Transverse colon (tissue), 4 donors: ENCODE results near the gene MED29. TPM values are rescaled to one million over a fixed set of nuclear protein-coding genes. Genes with fewer than 3 reads are reported as not detected.
A peak's percentile ranks its signal among the peaks of the same experiment; 100 is the strongest.

Source experiments
- DNase-seq: peaks from one replicate; pipeline ENCODE4 v3.0.0-alpha.2; 2019
- H3K27ac ChIP-seq, 4 donors: fragments of 200-600 bp; sonication (generic); 2 replicates each; pipeline ENCODE4 v1.5.1; 2016 to 2018; ENCODE audit warnings: inconsistent platforms in 4 of 4
- H3K27me3 ChIP-seq: fragments of 200-600 bp; sonication (generic); 2 replicates; pipeline ENCODE4 v1.5.1; 2017; ENCODE audit warnings: inconsistent platforms
- H3K36me3 ChIP-seq, 4 donors: fragments of 200-600 bp; sonication (generic); 2 replicates each; pipeline ENCODE4 v1.5.1; 2017 to 2019; ENCODE audit warnings: inconsistent platforms in 4 of 4
- H3K4me1 ChIP-seq, 4 donors: fragments of 200-600 bp; sonication (generic); 2 replicates each; pipeline ENCODE4 v1.5.1; 2017 to 2020; ENCODE audit warnings: inconsistent platforms in 4 of 4
- H3K4me3 ChIP-seq, 4 donors: fragments of 200-600 bp; sonication (generic); 1 replicate in 1 of 4; 2 replicates in 3 of 4; pipeline versions ENCODE4 v1.5.1 to v1.6.1; 2017 to 2019; ENCODE audit warnings: inconsistent platforms in 4 of 4
- H3K9me3 ChIP-seq, 2 donors: fragments of 200-600 bp; sonication (generic); 2 replicates each; pipeline ENCODE4 v1.5.1; 2017 to 2019; ENCODE audit warnings: inconsistent platforms in 2 of 2
- EP300 ChIP-seq: sonication (generic); formaldehyde crosslinking; IDR thresholded peaks from one replicate; pipeline ENCODE4 v1.6.1; 2017; ENCODE audit warnings: antibody characterized with exemption, low read depth
- POLR2A ChIP-seq: fragments of 450-650 bp; IDR thresholded peaks from one replicate; pipeline ENCODE4 v1.6.1; 2016; ENCODE audit warnings: antibody characterized with exemption, mild to moderate bottlenecking, moderate library complexity
- POLR2AphosphoS5 ChIP-seq, 3 donors: sonication (generic); formaldehyde crosslinking; IDR thresholded peaks; one replicate each; pipeline ENCODE4 v1.6.1; 2016; ENCODE audit warnings: antibody characterized with exemption in 3 of 3
- WGBS, 2 donors: methylation state at CpG; one replicate each; pipeline ENCODE4 v1.1.5; 2018; ENCODE audit warnings: low coverage in 1 of 2; 5-methylcytosine and 5-hydroxymethylcytosine counted together
- in situ Hi-C, 4 donors: fragments of 200-750 bp; cut with MboI; loops; one replicate each; pipeline versions ENCODE4 v1.15.0 to v1.15.1; 2017; ENCODE audit warnings: low sequenced_read_pairs in 3 of 4, low pct_ligation_motif_present in 1 of 4, low pct_unique_long_range_greater_than_20kb in 1 of 4
- intact Hi-C: fragments of 100-400 bp; cut with DNase I; formaldehyde crosslinking; loops from one replicate; pipeline ENCODE4 v1.15.1; 2023; ENCODE audit warnings: low total_unique reads
- total RNA-seq, 4 donors: library from RNA; depleted of rRNA; stranded (reverse); fragments of >200 nt; gene quantifications; one replicate each; pipeline ENCODE4 v1.1.0, GENCODE V29; 2016
- TF ChIP-seq, protein P1 (sequence below), 5 experiments: fragments of 200-600 bp in 3 of 5; fragments of 450-650 bp in 2 of 5; sonication (generic) in 3 of 5; IDR thresholded peaks; 1 replicate in 2 of 5; 2 replicates in 3 of 5; pipeline ENCODE4 v1.5.1; 2016 to 2017; ENCODE audit warnings: antibody characterized with exemption in 5 of 5, inconsistent platforms in 3 of 5, mild to moderate bottlenecking in 2 of 5, moderate library complexity in 1 of 5

The MED29 gene
- total RNA-seq, 4 donors from 2014 or later, result 22.8 to 37.4 (median 27.8) TPM

DNA sequence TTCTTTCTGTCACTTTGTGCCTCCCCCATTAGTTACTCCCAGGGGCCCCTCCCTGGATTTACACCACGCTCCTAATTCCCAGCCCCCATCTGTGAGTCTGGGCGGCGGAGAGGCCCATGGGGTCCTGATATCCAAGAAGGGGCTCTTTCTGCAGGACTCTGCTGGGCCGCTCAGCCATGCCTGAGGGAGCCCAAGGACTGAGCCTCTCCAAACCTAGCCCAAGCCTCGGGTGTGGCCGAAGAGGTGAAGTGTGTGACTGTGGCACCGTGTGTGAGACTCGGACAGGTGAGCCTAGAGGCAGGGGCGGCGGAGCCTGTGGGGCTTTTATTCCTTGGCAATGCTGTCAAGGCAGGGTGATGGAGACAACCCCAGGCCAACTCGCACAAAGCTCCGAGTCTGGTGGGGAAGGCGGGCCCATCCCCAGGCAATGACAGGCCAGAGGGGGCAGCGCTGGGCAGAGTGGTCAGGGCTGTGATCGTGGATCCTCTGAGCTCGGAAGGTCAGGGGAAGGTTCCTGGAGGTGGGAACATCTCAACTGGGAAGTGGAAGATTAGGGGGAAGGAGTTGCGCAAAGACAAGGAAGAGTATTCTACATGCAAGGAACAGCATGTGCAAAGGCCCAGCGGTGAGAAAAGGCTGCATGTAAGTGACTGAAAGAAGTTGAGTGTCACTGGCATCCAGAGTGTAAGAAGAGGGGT, 22.9 kb downstream of the MED29 start:
- Histone ChIP-seq H3K36me3 (no peaks in the 10 kb centered on the region), H3K27ac (peak overlapping the region; percentile 98 to 100 (median 99)), H3K9me3 (no peaks in the 10 kb centered on the region), H3K4me3 (peak overlapping the region; percentile 5 to 86 (median 75)), H3K4me1 (peaks cover 11 to 52% (median 40%) of the 10 kb centered on the region in 4 donors), H3K27me3 (peaks cover 17% of the 10 kb centered on the region)
- intact Hi-C loops (loop anchor here (2.0 kb wide), 1 partner anchor 15 kb away; no protein-coding TSS in a partner anchor), in situ Hi-C loops (no loop called here)
- WGBS, 2 donors, result 37 to 71% methylated on average over 1 to 18 of the region's 18 CpGs
- TF ChIP-seq POLR2AphosphoS5 (IDR thresholded peaks at IDR 0.05), result no peak
- no peak for TF ChIP-seq POLR2A
- TF ChIP-seq, protein P1, sequence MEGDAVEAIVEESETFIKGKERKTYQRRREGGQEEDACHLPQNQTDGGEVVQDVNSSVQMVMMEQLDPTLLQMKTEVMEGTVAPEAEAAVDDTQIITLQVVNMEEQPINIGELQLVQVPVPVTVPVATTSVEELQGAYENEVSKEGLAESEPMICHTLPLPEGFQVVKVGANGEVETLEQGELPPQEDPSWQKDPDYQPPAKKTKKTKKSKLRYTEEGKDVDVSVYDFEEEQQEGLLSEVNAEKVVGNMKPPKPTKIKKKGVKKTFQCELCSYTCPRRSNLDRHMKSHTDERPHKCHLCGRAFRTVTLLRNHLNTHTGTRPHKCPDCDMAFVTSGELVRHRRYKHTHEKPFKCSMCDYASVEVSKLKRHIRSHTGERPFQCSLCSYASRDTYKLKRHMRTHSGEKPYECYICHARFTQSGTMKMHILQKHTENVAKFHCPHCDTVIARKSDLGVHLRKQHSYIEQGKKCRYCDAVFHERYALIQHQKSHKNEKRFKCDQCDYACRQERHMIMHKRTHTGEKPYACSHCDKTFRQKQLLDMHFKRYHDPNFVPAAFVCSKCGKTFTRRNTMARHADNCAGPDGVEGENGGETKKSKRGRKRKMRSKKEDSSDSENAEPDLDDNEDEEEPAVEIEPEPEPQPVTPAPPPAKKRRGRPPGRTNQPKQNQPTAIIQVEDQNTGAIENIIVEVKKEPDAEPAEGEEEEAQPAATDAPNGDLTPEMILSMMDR (IDR thresholded peaks at IDR 0.05), result no peak
- TF ChIP-seq EP300, result no peak
- peak; percentile 31 for DNase-seq

DNA sequence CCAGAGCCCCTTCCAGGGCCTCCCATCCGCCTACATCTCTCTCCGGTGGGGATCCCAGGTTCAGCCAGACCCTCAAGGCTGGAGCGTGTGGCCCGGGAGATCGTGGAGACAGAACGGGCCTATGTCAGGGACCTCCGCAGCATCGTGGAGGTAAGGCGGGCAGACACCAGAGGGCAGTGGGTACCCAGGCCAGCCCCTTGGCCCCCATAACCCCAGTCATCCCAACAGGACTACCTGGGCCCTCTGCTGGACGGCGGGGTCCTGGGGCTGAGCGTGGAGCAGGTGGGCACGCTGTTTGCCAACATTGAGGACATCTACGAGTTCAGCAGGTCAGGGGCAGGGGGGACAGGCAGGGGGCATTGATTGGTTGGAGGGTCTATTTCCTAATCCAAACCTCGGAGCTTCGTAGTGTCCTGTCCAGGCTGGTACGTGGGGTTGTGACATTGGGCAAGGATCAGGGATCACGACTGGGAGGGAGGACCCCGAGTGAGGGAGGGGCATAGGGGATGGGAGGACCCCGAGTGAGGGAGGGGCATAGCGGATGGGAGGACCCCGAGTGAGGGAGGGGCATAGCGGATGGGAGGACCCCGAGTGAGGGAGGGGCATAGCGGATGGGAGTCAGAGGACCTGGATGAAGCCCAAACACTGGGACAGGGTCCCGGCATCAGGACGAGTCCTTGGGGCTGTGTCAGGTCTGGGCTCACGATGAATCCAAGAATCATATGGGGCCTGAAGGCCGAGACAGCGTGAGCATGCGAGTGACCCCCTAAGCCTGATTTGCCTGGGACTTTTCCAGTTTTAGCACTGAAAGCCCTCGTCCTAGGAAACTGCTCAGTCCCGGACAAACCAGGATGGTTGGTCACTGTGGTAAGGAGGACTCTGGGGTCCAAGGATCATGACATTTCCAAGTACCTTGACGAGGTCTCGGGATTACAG, 24.2 kb downstream of the MED29 start:
- Histone ChIP-seq H3K27ac (peak overlapping the region; percentile 98 to 100 (median 99)), H3K27me3 (peaks cover 17% of the 10 kb centered on the region), H3K9me3 (no peaks in the 10 kb centered on the region), H3K4me3 (peak overlapping the region in 1 of 4 donors; percentile 66), H3K4me1 (peaks cover 11 to 48% (median 37%) of the 10 kb centered on the region in 4 donors), H3K36me3 (no peaks in the 10 kb centered on the region)
- no peak for DNase-seq
- in situ Hi-C loops (no loop called here), intact Hi-C loops (no loop called here)
- no peak for TF ChIP-seq POLR2A
- TF ChIP-seq, protein P1 (IDR thresholded peaks at IDR 0.05), result no peak
- no peak for TF ChIP-seq POLR2AphosphoS5 (IDR thresholded peaks at IDR 0.05)
- TF ChIP-seq EP300, result no peak
- WGBS, 2 donors, result 61 to 68% methylated on average over 11 to 32 of the region's 35 CpGs

DNA sequence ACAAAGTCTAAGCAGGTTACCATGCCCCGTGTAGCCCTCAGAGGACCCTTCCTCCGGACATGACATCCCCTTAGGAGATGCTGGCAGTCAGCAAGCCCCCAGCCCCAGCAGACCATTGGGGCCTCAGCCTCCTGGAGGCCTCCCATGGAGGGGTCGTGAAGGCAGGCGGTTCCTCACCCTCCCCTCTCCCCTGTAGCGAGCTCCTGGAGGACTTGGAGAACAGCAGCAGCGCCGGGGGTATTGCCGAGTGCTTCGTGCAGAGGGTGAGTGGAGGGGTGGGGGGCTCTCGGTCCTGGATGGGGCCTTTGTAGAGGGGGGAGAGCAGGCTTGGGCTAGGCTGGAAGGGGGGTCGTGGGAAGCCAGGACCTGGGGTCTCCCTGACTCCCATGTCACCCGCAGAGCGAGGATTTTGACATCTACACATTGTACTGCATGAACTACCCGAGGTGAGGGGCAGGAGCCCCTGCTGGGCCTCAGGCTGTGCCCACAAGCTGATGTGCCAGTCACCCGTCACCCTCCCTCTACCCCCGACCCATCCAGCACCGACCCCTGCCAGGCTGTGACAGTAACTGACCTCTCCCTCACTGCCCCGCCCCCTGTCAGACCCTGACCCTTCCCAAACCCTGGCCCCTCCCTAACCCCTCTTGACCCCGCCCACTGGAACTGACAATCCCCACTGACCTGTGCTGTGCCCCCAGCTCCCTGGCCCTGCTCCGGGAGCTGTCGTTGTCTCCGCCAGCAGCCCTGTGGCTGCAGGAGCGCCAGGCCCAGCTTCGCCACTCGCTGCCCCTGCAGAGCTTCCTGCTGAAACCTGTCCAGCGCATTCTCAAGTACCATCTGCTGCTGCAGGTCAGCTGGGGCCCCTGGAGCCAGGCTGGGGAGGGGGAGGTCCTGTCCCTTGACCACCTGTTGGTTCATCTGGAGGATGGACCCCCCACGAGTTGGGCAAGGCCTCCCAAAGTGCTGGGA, 25.3 kb downstream of the MED29 start:
- in situ Hi-C loops, result no loop called here
- no peaks in the 10 kb centered on the region for H3K9me3 ChIP-seq
- no peak overlapping the region for H3K4me3 ChIP-seq
- intact Hi-C loops, result no loop called here
- peaks cover 2 to 38% (median 26%) of the 10 kb centered on the region in 4 donors for H3K4me1 ChIP-seq
- H3K36me3 ChIP-seq, result no peaks in the 10 kb centered on the region
- WGBS, 2 donors, result 67 to 80% methylated on average over 2 to 22 of the region's 27 CpGs
- peaks cover 17% of the 10 kb centered on the region for H3K27me3 ChIP-seq
- no peak for TF ChIP-seq EP300
- TF ChIP-seq POLR2AphosphoS5 (IDR thresholded peaks at IDR 0.05), result peak in 2 of 3 donors; percentile 4 to 6
- DNase-seq, result no peak
- H3K27ac ChIP-seq, result no peak overlapping the region

DNA sequence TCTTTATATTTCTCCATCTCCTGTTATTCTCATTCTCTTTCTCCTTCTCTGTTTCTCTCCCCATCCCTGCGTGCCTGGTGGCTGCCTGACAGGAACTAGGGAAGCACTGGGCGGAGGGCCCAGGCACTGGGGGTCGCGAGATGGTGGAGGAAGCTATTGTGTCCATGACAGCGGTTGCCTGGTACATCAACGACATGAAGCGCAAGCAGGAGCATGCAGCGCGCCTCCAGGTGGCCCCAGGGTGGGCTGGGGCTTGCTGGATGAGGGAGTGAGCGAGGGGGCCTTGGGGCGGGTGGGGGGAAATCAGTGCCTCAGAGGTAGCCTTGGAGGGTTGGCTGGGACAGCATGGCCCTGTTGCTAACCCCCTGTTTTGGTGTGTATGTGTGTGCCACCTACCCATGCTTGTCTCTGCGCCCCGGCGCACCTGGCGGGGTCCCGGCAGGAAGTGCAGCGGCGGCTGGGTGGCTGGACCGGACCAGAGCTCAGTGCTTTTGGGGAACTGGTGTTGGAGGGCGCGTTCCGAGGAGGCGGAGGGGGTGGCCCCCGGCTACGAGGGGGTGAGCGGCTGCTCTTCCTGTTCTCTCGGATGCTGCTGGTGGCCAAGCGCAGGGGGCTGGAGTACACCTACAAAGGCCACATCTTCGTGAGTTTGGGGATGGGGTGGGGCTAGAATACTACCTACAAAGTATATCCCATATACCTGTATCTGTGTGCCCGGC, 26.4 kb downstream of the MED29 start:
- Histone ChIP-seq H3K4me3 (no peak overlapping the region), H3K36me3 (no peaks in the 10 kb centered on the region), H3K9me3 (no peaks in the 10 kb centered on the region), H3K27ac (no peak overlapping the region), H3K27me3 (peaks cover 17% of the 10 kb centered on the region), H3K4me1 (peaks cover 0 to 34% (median 23%) of the 10 kb centered on the region in 4 donors)
- no peak for DNase-seq
- 89 to 90% methylated on average over 2 to 20 of the region's 30 CpGs for WGBS, 2 donors
- in situ Hi-C loops (no loop called here), intact Hi-C loops (no loop called here)
- TF ChIP-seq POLR2A, result no peak
- TF ChIP-seq EP300, result no peak
- no peak for TF ChIP-seq POLR2AphosphoS5 (IDR thresholded peaks at IDR 0.05)
- TF ChIP-seq, protein P1 (IDR thresholded peaks at IDR 0.05), result no peak
